Measurements from ENCODE around the gene DSEL.
A peak's percentile ranks its signal among the peaks of the same experiment; 100 is the strongest.

DSEL gene

DNA sequence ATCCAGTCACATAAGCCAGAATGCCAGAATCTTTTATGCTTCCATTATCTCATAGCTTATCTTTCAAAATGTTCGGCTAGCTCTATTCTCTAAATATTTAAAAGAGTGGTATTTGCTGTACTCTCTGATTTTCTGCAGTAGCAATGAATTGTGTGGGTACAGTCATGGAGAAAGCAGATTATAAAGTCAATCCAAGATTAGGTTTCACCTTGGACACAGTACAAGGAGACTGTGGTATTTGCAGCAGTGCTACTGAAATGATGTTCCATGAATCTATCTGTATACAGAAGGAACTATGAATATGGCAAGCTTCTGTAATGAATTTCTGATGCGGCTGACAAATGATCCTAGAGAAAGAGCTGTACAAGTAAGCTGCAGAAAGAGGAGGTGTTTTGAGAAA lies 15.4 kb upstream of the DSEL start:
- no peak for DNase-seq (ENCODE audit: low spot score)
- Histone ChIP-seq H3K4me3 (no peak overlapping the region), H3K27ac (no peak overlapping the region)
- TF ChIP-seq, protein P1, sequence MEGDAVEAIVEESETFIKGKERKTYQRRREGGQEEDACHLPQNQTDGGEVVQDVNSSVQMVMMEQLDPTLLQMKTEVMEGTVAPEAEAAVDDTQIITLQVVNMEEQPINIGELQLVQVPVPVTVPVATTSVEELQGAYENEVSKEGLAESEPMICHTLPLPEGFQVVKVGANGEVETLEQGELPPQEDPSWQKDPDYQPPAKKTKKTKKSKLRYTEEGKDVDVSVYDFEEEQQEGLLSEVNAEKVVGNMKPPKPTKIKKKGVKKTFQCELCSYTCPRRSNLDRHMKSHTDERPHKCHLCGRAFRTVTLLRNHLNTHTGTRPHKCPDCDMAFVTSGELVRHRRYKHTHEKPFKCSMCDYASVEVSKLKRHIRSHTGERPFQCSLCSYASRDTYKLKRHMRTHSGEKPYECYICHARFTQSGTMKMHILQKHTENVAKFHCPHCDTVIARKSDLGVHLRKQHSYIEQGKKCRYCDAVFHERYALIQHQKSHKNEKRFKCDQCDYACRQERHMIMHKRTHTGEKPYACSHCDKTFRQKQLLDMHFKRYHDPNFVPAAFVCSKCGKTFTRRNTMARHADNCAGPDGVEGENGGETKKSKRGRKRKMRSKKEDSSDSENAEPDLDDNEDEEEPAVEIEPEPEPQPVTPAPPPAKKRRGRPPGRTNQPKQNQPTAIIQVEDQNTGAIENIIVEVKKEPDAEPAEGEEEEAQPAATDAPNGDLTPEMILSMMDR (IDR thresholded peaks at IDR 0.05): no peak

DNA sequence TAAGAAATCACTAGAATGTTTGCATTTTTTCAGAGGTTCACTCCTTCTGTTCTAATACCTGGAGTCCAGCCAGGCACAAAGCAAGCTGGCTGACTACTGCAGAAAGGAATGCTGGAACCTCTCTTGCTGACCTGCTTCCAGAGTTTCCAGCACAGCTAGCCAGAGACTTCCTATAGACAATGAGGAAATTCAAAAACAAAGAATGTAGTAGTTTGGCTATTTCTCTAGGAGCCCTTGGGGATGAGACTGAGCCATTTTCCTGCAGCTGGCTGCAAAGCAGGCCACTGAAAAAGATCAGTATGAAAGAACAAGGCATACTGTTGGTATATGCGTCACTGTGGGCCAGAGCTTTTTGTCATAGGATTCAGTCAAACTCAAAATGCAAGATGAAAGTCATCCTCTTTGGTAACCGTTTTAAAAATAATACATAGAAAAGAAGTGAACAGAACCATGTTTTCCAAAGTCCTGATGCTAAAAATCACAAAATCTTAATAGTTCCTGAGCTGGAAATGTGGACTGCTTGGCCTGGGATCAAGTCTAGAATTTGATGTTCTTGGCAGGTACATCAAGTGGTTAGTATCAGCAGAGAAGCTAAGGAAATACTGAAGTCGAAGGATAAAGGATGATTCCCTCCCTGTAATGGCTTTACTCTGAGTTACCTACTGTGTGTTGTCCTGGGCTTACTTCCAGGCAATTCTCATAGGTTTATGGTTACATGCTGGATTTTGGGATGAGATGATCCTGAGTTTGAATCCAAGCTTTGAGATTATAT lies 9.0 kb upstream of the DSEL start:
- no peak overlapping the region for H3K4me3 ChIP-seq
- peak; percentile 80 for DNase-seq (ENCODE audit: low spot score)
- H3K27ac ChIP-seq: peak overlapping the region; percentile 60 to 84
- TF ChIP-seq, protein P1 (IDR thresholded peaks at IDR 0.05): no peak

- Histone ChIP-seq H3K4me3 (no peak overlapping the region), H3K27ac (peak overlapping the region in 1 of 2 donors; percentile 44)
- TF ChIP-seq, protein P1 (IDR thresholded peaks at IDR 0.05): no peak
- no peak for DNase-seq (ENCODE audit: low spot score)
Observed at GRCh38 chr18:67520351-67520921, 3.9 kb upstream of the DSEL start.

- no peak for DNase-seq (ENCODE audit: low spot score)
- TF ChIP-seq, protein P1 (IDR thresholded peaks at IDR 0.05): no peak
- H3K4me3 ChIP-seq: no peak overlapping the region
- H3K27ac ChIP-seq: peak overlapping the region in 1 of 2 donors; percentile 44
Observed at GRCh38 chr18:67519592-67519991, 3.1 kb upstream of the DSEL start.

DNA sequence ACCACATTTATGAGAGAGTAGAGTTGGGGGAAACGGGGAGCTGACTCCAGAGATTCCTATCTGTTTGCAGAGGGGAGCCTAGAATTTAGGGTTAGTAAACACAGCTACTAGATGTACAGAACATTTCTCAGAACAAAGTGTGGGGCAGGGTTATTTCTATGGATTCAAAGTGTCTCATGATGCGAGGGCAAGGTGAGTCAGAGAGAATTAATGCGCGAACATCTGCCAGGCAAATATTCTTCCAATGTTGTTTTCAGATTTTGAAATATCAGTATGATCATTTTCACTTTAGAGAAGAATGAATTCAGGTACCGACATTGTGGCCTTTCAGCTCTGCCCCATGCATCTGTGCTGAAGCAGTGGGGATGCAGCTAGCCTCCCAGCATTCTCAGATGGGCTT lies 2.0 kb upstream of the DSEL start:
- Histone ChIP-seq H3K27ac (peak overlapping the region in 1 of 2 donors; percentile 88), H3K4me3 (no peak overlapping the region)
- TF ChIP-seq, protein P1 (IDR thresholded peaks at IDR 0.05): no peak
- no peak for DNase-seq (ENCODE audit: low spot score)

- Histone ChIP-seq H3K4me3 (peak overlapping the region; percentile 93), H3K27ac (peak overlapping the region; percentile 88 to 93)
- TF ChIP-seq, protein P1 (IDR thresholded peaks at IDR 0.05): no peak
- DNase-seq (ENCODE audit: low spot score): peak; percentile 75
Observed at GRCh38 chr18:67517444-67517765, 885 bp upstream of the DSEL start.
